Loucy (cell line): ENCODE measurements around the gene C17orf113.
"Not testable (repeated sequence)": the region's sequence is repeated elsewhere in the genome, so short reads cannot be mapped to it uniquely, and the experiment has no call there.

Experiments used
- H2AFZ ChIP-seq: fragments of 200-600 bp; sonication (generic); 2 replicates; pipeline ENCODE4 v1.6.0; 2016; ENCODE audit warnings: antibody characterized with exemption, mild to moderate bottlenecking, low read length, moderate library complexity
- H3F3A ChIP-seq: fragments of 200-600 bp; 2 replicates; pipeline ENCODE4 v1.6.0; 2016; ENCODE audit warnings: antibody characterized with exemption, low read depth, mild to moderate bottlenecking
- H3K27me3 ChIP-seq: fragments of 200-600 bp; sonication (generic); 2 replicates; pipeline ENCODE4 v1.6.1; 2014; ENCODE audit warnings: low read length, mild to moderate bottlenecking; ENCODE audit not compliant: insufficient read depth, poor library complexity, severe bottlenecking
- H3K36me3 ChIP-seq: fragments of 200-600 bp; sonication (generic); 2 replicates; pipeline ENCODE4 v1.6.1; 2016; ENCODE audit warnings: low read length; ENCODE audit not compliant: insufficient read depth
- H3K4me1 ChIP-seq: fragments of 200-600 bp; sonication (generic); 2 replicates; pipeline ENCODE4 v1.5.1; 2014; ENCODE audit warnings: low read length, mild to moderate bottlenecking; ENCODE audit not compliant: insufficient read depth, poor library complexity, severe bottlenecking
- H3K4me2 ChIP-seq: fragments of 200-600 bp; sonication (generic); 2 replicates; pipeline ENCODE4 v1.6.0; 2014; ENCODE audit warnings: antibody characterized with exemption, low read length, low read depth, mild to moderate bottlenecking; ENCODE audit not compliant: poor library complexity, severe bottlenecking
- H3K4me3 ChIP-seq: fragments of 200-600 bp; sonication (generic); 2 replicates; pipeline ENCODE4 v1.5.1; 2014; ENCODE audit warnings: low read length, mild to moderate bottlenecking, mixed read lengths; ENCODE audit not compliant: poor library complexity, severe bottlenecking
- H3K79me2 ChIP-seq: fragments of 200-600 bp; sonication (generic); 2 replicates; pipeline ENCODE4 v1.6.1; 2014; ENCODE audit warnings: low read length; ENCODE audit not compliant: insufficient read depth
- H3K9ac ChIP-seq: fragments of 200-600 bp; sonication (generic); 2 replicates; pipeline ENCODE4 v1.6.0; 2014; ENCODE audit warnings: mild to moderate bottlenecking, low read depth, low read length, moderate library complexity; ENCODE audit not compliant: poor library complexity, severe bottlenecking
- H3K9me2 ChIP-seq: fragments of 200-600 bp; sonication (generic); replicated peaks from 2 replicates; pipeline ENCODE4 v1.6.1; 2016; ENCODE audit warnings: low read depth, low read length, mixed read lengths
- H3K9me3 ChIP-seq: fragments of 200-600 bp; sonication (generic); 2 replicates; pipeline ENCODE4 v1.6.1; 2014; ENCODE audit warnings: mild to moderate bottlenecking, antibody characterized with exemption, low read length, low read depth; ENCODE audit not compliant: insufficient read depth
- H4K20me1 ChIP-seq: fragments of 200-600 bp; sonication (generic); 2 replicates; pipeline ENCODE4 v1.6.0; 2014; ENCODE audit warnings: antibody characterized with exemption, low read length, mild to moderate bottlenecking; ENCODE audit not compliant: insufficient read depth, poor library complexity, severe bottlenecking
- CTCF ChIP-seq: fragments of 200-600 bp; sonication (generic); conservative IDR thresholded peaks from 2 replicates; pipeline ENCODE4 v1.5.1; 2014; ENCODE audit warnings: mild to moderate bottlenecking, antibody characterized with exemption, low read length
- EZH2phosphoT487 ChIP-seq: fragments of 200-600 bp; IDR thresholded peaks from 2 replicates; pipeline ENCODE4 v1.6.1; 2018; ENCODE audit warnings: antibody characterized with exemption, mild to moderate bottlenecking, moderate library complexity, borderline replicate concordance

C17orf113 gene

GRCh38 chr17:42010898-42011516 lies 39.4 kb downstream of the C17orf113 start:
- peaks cover 32% of the 10 kb centered on the region for H3K4me1 ChIP-seq
- H3K9me2 ChIP-seq = no peaks in the 10 kb centered on the region
- peaks cover 49% of the 10 kb centered on the region for H4K20me1 ChIP-seq
- H3K79me2 ChIP-seq = peaks cover 99% of the 10 kb centered on the region
- no peaks in the 10 kb centered on the region for H3K27me3 ChIP-seq
- H3K4me3 ChIP-seq = no peak overlapping the region
- TF ChIP-seq EZH2phosphoT487 (no peak), CTCF (no peak)
- no peak overlapping the region for H2AFZ ChIP-seq
- H3F3A ChIP-seq = no peaks in the 10 kb centered on the region
- no peaks in the 10 kb centered on the region for H3K36me3 ChIP-seq
- no peaks in the 10 kb centered on the region for H3K9me3 ChIP-seq
- peak overlapping the region; percentile 26 for H3K9ac ChIP-seq
- H3K4me2 ChIP-seq = peak overlapping the region; percentile 48

- not testable (repeated sequence) for H2AFZ ChIP-seq, H3K36me3 ChIP-seq, H3F3A ChIP-seq, H3K9me3 ChIP-seq, H3K4me3 ChIP-seq, H3K9me2 ChIP-seq, H3K9ac ChIP-seq, H3K27me3 ChIP-seq
- H4K20me1 ChIP-seq = peaks cover 47% of the 10 kb centered on the region
- peaks cover 98% of the 10 kb centered on the region for H3K79me2 ChIP-seq
- peaks cover 27% of the 10 kb centered on the region for H3K4me1 ChIP-seq
- H3K4me2 ChIP-seq = peak overlapping the region; percentile 48
Measured at GRCh38 chr17:42010266-42010680, 40.1 kb downstream of the C17orf113 start.

- Histone ChIP-seq H3K9me2 (no peaks in the 10 kb centered on the region), H3K4me3 (no peak overlapping the region), H3K4me2 (peak overlapping the region; percentile 2), H3K9ac (no peak overlapping the region), H2AFZ (no peak overlapping the region), H4K20me1 (peaks cover 54% of the 10 kb centered on the region), H3F3A (no peaks in the 10 kb centered on the region), H3K36me3 (no peaks in the 10 kb centered on the region), H3K9me3 (no peaks in the 10 kb centered on the region), H3K4me1 (peaks cover 22% of the 10 kb centered on the region), H3K27me3 (no peaks in the 10 kb centered on the region), H3K79me2 (peaks cover 98% of the 10 kb centered on the region)
- TF ChIP-seq CTCF = peak; percentile 45
- TF ChIP-seq EZH2phosphoT487 = no peak
Measured at GRCh38 chr17:42009170-42009569, 41.2 kb downstream of the C17orf113 start.

GRCh38 chr17:42005166-42005565 lies 45.2 kb downstream of the C17orf113 start:
- peaks cover 35% of the 10 kb centered on the region; the same call in 1 of the 2 replicates for H3K36me3 ChIP-seq
- H3F3A ChIP-seq = no peaks in the 10 kb centered on the region
- no peaks in the 10 kb centered on the region for H3K27me3 ChIP-seq
- no peaks in the 10 kb centered on the region for H3K9me2 ChIP-seq
- H3K9ac ChIP-seq = no peak overlapping the region
- TF ChIP-seq CTCF (no peak), EZH2phosphoT487 (no peak)
- H3K79me2 ChIP-seq = peaks cover 91% of the 10 kb centered on the region
- H3K9me3 ChIP-seq = no peaks in the 10 kb centered on the region
- no peak overlapping the region for H2AFZ ChIP-seq
- no peaks in the 10 kb centered on the region for H3K4me1 ChIP-seq
- no peak overlapping the region for H3K4me2 ChIP-seq
- no peak overlapping the region for H3K4me3 ChIP-seq
- H4K20me1 ChIP-seq = peaks cover 32% of the 10 kb centered on the region
